CD1c-positive myeloid dendritic cell (primary cell): ENCODE data around the gene ACLY.
"Not testable (repeated sequence)": the region's sequence is repeated elsewhere in the genome, so short reads cannot be mapped to it uniquely, and the experiment has no call there.

Experiments used
- DNase-seq: peaks from one replicate; pipeline ENCODE4 v3.0.0-alpha.2; 2016; ENCODE audit errors: extremely low spot score

The ACLY gene

GRCh38 chr17:41939693-41940090, 20.9 kb upstream of the ACLY start:
- DNase-seq: no peak

GRCh38 chr17:41939044-41939692, 20.4 kb upstream of the ACLY start:
- DNase-seq: no peak

- DNase-seq: no peak
These were observed 19.5 kb upstream of the ACLY start for GRCh38 chr17:41937970-41938954.

GRCh38 chr17:41935641-41936040, 16.9 kb upstream of the ACLY start:
- no peak for DNase-seq

- DNase-seq: peak; percentile 62
These were observed 14.2 kb upstream of the ACLY start for GRCh38 chr17:41932816-41933389.

- DNase-seq: not testable (repeated sequence)
These were observed 13.0 kb upstream of the ACLY start for GRCh38 chr17:41931715-41932114.

GRCh38 chr17:41930833-41931156, 12.0 kb upstream of the ACLY start:
- DNase-seq: not testable (repeated sequence)

GRCh38 chr17:41930009-41930832, 11.5 kb upstream of the ACLY start, which contains the start of gene ODAD4:
TSS of gene ODAD4 (plus strand) at chr17:41930617. CDS start at chr17:41930724, 107 bp downstream.
- peak; percentile 98 for DNase-seq

GRCh38 chr17:41928693-41929251, 10.0 kb upstream of the ACLY start:
- no peak for DNase-seq

- no peak for DNase-seq
These were observed 7.3 kb upstream of the ACLY start for GRCh38 chr17:41925991-41926590.

- no peak for DNase-seq
These were observed 1.8 kb upstream of the ACLY start for GRCh38 chr17:41920580-41920955.

GRCh38 chr17:41919840-41920579, 1.3 kb upstream of the ACLY start:
- no peak for DNase-seq

GRCh38 chr17:41919165-41919817, 540 bp upstream of the ACLY start:
- no peak for DNase-seq

- DNase-seq: peak; percentile 9
These were observed 955 bp downstream of the ACLY start for GRCh38 chr17:41917679-41918313.

GRCh38 chr17:41917192-41917591, 1.6 kb downstream of the ACLY start:
- peak; percentile 16 for DNase-seq

- no peak for DNase-seq
These were observed 3.2 kb downstream of the ACLY start for GRCh38 chr17:41915566-41915965.

GRCh38 chr17:41915020-41915419, 3.7 kb downstream of the ACLY start:
- no peak for DNase-seq

GRCh38 chr17:41914358-41914766, 4.4 kb downstream of the ACLY start:
- DNase-seq: no peak

GRCh38 chr17:41913798-41914197, 5.0 kb downstream of the ACLY start:
- DNase-seq: no peak
